Stimulated activated CD8-positive, alpha-beta memory T cell treated with anti-CD3 and anti-CD28 coated beads, Interleukin-7, amount 100 ng/mL, for 1 hour (primary cell): ENCODE data around the gene RFFL.
"Not testable (repeated sequence)": the region's sequence is repeated elsewhere in the genome, so short reads cannot be mapped to it uniquely, and the experiment has no call there.

Experiments used
- DNase-seq, 2 donors: peaks; one replicate each; pipeline ENCODE4 v3.0.0-alpha.2; 2020; ENCODE audit warnings: low read depth in 2 of 2

RFFL gene

DNA sequence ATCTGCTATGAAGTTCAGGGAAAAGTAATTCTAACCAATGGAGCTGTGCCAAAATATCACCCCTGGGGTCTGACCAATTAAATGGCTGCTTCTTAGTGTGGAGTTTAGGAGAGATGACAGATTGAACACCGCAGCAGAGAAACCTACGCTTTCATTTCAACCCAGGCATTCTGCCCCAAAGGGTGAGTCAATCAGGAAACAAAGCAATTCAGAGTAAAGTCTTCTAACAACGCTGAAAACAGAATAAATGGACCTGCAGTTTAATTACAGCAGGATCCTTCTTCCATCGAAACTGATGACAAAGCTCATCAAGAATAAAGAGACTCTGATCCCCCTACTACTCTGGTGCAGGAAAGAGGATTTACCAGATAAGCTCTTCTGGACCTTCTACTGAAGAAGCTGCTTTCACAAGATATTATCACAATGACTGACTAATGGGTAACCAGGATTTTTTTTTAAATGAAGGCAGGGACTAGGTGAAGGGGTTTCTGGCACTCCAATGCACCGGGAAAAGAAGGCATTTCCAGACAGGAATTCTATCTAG lies 16.7 kb downstream of the RFFL start:
- no peak for DNase-seq

DNA sequence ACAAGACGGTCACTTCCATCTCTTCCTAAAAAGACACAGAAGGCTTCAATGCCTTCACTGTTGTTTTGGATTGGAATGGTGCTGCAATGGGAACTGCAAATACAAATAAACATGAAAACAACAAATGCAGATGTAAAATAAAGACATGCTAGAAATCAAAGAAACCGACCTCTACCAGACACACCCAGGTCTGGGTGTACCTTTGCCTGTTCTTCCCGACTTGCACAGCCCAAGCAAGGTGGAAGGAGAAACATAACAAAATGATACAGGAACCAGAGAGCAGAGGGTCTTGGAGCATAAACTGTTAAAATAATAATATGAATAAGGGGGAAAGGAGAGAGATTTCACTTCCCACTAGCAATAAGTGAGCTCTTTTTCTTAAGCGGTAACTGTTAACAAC lies 17.3 kb downstream of the RFFL start:
- DNase-seq: no peak

GRCh38 chr17:35045458-35045979 lies 18.0 kb downstream of the RFFL start:
- not testable (repeated sequence) for DNase-seq

DNA sequence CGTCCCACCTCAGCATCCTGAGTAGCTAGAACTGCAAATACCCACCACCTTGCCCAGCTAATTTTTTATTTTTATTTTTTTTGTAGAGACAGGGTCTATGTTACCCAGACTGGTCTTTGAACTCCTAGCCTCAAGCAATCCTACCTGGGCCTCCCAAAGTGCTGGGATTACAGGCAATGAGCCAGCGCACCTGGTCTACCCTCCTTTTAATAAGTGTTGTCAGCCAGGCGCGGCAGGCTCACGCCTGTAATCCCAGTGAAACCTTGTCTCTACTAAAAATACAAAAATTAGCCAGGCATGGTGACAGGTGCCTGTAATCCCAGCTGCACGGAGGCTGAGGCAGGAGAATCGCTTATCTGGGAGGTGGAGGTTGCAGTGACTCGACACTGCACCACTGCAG lies 19.3 kb downstream of the RFFL start:
- DNase-seq: no peak

DNA sequence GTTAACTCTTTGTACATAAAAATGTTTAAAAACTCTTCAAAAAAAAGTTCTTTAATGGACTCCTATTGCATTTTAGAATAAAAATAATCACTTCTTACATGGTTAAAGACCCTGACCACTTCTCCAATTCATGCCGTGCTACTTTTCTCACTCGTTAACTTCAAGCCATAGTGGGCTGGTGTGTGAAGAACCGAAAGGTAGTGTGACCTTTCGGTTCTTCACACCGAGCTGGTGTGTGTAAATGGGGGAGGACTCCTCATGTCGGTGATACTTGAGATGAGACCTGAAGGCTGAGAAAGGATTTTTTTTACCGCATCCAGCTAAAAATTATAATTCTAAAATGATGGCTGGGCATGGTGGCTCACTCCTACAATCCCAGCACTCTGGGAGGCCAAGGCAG lies 22.1 kb downstream of the RFFL start:
- no peak for DNase-seq

- DNase-seq: no peak
Observed at GRCh38 chr17:35038453-35038852, 25.1 kb downstream of the RFFL start.

- no peak for DNase-seq
Observed at GRCh38 chr17:35030780-35031179, 32.7 kb downstream of the RFFL start.

GRCh38 chr17:35028531-35029262 lies 34.8 kb downstream of the RFFL start:
- no peak for DNase-seq

GRCh38 chr17:35028097-35028496 lies 35.4 kb downstream of the RFFL start:
- DNase-seq: not testable (repeated sequence)

GRCh38 chr17:35025541-35025940 lies 38.0 kb downstream of the RFFL start:
- DNase-seq: no peak

- DNase-seq: no peak
Observed at GRCh38 chr17:35023538-35023937, 40.0 kb downstream of the RFFL start.

- peak; percentile 45 to 53 for DNase-seq
Observed at GRCh38 chr17:35022536-35023063, 40.9 kb downstream of the RFFL start.

DNA sequence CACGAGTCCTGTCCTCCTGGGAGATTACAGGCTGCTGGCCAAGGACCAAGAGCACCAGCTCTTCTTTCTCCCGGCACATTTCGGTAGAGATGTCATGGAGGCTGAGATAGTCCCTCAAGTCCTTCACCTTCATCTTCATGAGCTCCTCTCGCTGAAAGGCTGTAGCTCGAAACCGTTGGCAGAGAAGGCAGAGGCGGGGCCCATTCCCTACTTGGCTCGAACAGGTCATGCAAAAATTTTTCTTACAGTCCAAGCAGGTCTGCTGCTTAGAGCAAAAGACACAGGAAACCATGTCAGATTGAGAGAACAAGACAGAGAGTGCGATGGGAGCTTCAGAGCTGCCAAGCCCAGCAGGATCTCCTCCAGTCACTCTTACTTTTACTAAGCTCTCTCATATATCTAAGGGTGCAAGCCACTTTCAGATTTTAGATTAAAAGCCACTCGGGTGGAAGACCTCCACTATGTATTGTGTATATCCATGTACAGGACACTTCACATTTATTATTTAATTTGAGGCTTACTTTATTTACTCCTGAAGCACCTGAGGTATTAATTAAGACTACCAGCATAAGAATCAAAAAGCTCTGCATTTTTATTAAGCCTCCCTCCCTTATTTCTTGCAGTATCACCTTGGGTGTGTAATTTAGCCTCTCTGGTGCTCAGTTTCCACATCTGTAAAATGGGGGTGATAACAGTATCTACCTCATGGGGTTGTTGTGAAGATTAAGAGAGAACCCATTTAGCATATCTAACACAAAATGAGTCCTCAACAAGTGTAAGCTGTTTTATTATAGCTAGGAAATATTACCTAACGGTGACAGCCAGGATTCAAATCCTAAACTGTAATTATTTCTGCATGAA lies 41.8 kb downstream of the RFFL start:
- no peak for DNase-seq

DNA sequence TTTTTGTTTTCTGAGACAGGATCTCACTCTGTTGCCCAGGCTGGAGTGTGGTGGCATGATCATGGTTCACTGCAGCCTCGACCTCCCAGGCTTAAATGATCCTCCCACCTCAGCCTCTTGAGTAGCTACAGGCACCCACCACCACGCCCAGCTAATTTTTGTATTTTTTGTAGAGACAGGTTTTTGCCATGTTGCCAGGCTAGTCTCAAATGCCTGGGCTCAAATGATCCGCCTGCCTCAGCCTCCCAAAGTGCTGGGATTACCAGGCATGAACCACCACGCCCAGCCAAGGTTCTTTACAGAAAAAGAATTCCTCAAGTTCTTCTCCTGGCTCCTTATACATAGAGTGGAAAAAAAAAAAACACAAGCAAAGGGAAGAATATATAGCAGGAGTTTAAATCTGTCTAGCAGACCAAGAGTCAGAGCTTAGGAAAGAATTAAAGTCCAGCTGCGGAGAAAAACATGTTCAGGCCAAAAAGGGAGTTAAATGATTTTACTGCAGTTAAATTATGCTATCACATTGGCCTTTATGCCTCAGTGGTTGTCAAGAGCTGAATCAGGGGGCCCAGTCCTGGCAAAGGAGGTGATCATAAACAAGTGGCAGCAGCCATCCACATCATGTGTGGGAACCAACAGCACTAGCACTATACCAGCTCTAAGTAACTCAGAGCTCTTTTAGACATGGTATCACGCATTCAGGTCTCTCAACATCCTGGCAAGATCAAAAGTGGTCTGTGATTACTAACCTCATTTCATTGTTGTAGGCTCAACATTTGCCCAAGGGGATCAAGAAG lies 43.9 kb downstream of the RFFL start:
- DNase-seq: no peak

- no peak for DNase-seq
Observed at GRCh38 chr17:35018814-35019213, 44.7 kb downstream of the RFFL start.

DNA sequence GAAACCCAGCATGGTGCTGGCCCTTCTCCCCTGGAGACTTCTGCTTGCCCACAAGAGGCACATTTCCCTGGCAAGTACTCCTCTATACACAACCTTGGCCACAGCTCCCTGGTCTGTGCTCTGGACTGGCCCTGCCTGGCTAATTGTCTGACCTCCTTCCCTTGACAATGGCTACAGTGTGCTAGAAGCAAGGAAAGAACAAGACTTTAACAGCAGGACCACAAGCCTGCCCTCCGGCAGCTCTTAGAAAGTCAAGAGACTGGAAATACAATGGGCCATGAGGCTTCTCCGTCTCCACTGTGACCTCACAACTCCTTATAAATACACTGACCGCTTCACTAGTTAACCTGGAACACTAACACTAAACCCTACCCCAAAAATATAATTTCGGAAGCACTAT lies 46.5 kb downstream of the RFFL start:
- no peak for DNase-seq

DNA sequence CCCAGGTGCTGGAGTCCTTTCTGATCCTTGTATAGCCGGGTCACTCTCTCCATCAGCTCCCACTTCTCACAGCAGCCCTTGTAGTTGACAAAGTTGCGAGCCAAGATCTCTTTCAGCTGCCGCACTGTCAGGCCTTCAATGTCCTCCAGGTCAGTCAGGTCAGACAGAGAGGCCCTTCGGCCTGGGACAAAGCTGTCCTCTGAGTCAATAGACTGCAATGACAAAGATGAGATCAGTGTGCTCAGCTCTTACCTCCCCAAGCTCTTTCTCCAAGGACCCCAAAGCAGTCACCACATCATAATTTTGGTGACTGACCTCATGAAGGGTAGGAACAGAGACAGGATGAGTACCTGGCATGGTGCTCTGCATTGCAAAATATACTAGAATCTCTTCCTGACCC lies 47.1 kb downstream of the RFFL start:
- no peak for DNase-seq

GRCh38 chr17:35011671-35012216 lies 51.8 kb downstream of the RFFL start:
- DNase-seq: no peak

- no peak for DNase-seq
Observed at GRCh38 chr17:35010093-35010492, 53.4 kb downstream of the RFFL start.

DNA sequence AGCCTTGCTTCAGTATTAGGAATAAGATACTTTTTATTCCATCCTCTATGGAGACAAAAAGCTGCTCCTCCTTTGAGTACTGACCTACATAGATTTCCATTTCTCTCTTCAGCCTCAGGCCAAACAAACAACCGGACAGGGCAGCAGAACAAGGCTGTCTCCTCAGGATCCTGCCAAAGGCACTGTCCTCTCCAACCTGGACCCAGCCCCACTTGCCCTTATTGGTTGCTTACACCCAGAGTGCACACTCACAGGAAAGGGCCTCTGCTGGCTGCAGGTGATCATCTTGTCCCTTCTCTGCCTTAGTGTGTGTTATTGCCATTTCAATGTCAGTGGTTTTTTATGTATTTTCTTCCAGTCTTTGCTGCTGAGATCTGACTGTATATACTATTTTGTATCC lies 56.5 kb downstream of the RFFL start:
- no peak for DNase-seq

- DNase-seq: no peak
Observed at GRCh38 chr17:35006345-35006744, 57.2 kb downstream of the RFFL start.
